Activated CD4-positive, alpha-beta T cell treated with anti-CD3 and anti-CD28 coated beads, Interleukin-2, amount 10 ng/mL, durations not matched to agents 24 days and 14 days (primary cell): ENCODE measurements around the gene RBPJ. TPM values are rescaled to one million over a fixed set of nuclear protein-coding genes. Genes with fewer than 3 reads are reported as not detected.
A peak's percentile ranks its signal among the peaks of the same experiment; 100 is the strongest.

Experiments
- DNase-seq: peaks from one replicate; pipeline ENCODE4 v3.0.0; 2022
- H3K27ac Mint-ChIP-seq: one replicate; pipeline ENCODE4 v1.8.0; 2022; ENCODE audit warnings: mild to moderate bottlenecking, mixed read lengths
- H3K27me3 Mint-ChIP-seq: one replicate; pipeline ENCODE4 v1.8.0; 2022; ENCODE audit warnings: mixed read lengths
- H3K36me3 Mint-ChIP-seq: one replicate; pipeline ENCODE4 v1.8.0; 2022; ENCODE audit warnings: low read depth, mild to moderate bottlenecking, mixed read lengths
- H3K4me1 Mint-ChIP-seq: one replicate; pipeline ENCODE4 v1.8.0; 2021; ENCODE audit warnings: mixed read lengths
- H3K4me3 Mint-ChIP-seq: one replicate; pipeline ENCODE4 v1.8.0; 2022; ENCODE audit warnings: mild to moderate bottlenecking, moderate library complexity, mixed read lengths
- H3K9me3 Mint-ChIP-seq: one replicate; pipeline ENCODE4 v1.8.0; 2021; ENCODE audit warnings: mixed read lengths
- intact Hi-C: fragments of 100-400 bp; cut with micrococcal nuclease; formaldehyde crosslinking; loops from one replicate; pipeline ENCODE4 v1.15.1; 2023
- total RNA-seq: library from RNA; stranded (reverse); gene quantifications from 2 replicates; pipeline ENCODE4 v1.2.3, GENCODE V29; 2022

RBPJ gene
- total RNA-seq, 1 donor from 2014 or later, result 539 TPM

DNA sequence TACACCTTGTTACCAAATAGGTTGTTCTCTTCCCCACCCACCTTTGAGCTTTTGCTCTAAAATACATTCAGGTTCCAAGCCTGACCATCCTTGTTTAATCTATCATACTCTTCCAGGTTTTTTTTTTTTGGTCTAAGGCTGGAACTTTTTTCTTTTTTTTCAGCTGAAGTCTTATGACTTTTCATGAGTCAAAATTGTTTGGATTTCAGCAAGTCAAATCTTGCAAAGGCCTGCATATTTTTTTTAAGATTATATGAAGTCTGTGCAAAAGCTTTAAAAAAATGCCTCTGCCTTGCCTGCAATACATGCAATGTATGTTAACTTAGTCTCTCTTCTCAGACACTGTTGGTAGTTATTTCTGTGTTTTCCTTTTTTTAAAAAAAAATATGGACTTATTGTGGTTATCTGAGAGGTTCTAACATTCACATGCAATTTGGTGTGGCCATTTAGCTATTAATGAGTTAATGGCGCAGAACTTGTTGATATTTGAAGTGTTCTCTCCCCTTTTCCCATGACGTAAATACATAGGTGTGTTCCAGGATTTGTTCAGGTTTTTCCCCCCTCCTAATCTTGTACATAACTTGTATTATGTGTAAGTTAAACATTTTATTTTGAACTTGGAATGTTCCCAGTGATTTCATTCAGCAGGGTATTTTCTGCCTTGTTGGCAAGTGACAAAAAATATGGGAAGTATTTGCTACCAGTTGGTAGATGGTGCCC is 110.8 kb downstream of the RBPJ start:
- Mint-ChIP-seq H3K27ac (peak overlapping the region; percentile 65), H3K36me3 (peaks cover 80% of the 10 kb centered on the region), H3K27me3 (no peaks in the 10 kb centered on the region), H3K4me3 (no peak overlapping the region), H3K9me3 (no peaks in the 10 kb centered on the region), H3K4me1 (peaks cover 33% of the 10 kb centered on the region)
- no peak for DNase-seq
- intact Hi-C loops, result no loop called here

DNA sequence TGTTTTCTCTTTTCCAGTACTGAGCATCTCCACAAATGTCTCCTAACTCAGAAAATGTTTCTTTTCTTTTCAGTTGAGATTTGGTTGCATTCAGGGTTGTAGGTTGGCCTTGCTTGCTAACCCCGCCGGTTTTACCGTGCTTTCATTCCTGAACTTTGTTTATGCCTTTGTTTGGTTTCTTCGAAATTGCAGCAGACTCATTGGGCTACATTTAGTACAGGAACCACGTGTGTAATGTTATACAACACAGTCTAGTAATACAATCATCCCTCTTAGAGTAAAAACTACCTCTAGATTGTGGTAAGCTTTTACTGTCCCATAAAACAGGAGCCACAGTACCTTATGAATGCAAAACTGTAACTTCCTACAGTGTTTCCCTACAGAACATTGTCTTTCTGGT is 111.6 kb downstream of the RBPJ start:
- Mint-ChIP-seq H3K4me3 (no peak overlapping the region), H3K4me1 (peaks cover 26% of the 10 kb centered on the region), H3K27me3 (no peaks in the 10 kb centered on the region), H3K9me3 (no peaks in the 10 kb centered on the region), H3K36me3 (peaks cover 80% of the 10 kb centered on the region), H3K27ac (no peak overlapping the region)
- DNase-seq, result no peak
- intact Hi-C loops, result no loop called here

DNA sequence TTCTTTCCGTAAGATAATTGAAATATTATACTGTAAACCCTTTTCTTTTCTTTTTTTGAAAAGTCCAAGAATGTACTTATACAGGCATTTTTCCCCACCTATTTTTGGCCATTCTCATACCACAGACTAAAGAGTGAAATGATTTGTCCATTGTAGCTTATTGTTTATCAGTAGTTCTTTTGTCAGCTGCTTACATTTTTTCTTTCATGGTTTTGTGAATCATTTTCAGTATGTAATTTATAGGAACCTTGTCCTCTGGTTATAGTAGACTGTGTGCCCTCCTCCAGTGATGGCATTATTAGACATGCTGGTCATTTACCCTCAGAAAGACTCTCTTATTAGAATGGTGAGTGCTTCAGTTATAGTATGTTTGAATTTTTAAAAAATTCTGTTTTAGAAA is 112.7 kb downstream of the RBPJ start:
- DNase-seq, result no peak
- Mint-ChIP-seq H3K27me3 (no peaks in the 10 kb centered on the region), H3K4me1 (peaks cover 19% of the 10 kb centered on the region), H3K27ac (peak overlapping the region; percentile 48), H3K4me3 (no peak overlapping the region), H3K9me3 (no peaks in the 10 kb centered on the region), H3K36me3 (peaks cover 78% of the 10 kb centered on the region)
- intact Hi-C loops, result no loop called here

DNA sequence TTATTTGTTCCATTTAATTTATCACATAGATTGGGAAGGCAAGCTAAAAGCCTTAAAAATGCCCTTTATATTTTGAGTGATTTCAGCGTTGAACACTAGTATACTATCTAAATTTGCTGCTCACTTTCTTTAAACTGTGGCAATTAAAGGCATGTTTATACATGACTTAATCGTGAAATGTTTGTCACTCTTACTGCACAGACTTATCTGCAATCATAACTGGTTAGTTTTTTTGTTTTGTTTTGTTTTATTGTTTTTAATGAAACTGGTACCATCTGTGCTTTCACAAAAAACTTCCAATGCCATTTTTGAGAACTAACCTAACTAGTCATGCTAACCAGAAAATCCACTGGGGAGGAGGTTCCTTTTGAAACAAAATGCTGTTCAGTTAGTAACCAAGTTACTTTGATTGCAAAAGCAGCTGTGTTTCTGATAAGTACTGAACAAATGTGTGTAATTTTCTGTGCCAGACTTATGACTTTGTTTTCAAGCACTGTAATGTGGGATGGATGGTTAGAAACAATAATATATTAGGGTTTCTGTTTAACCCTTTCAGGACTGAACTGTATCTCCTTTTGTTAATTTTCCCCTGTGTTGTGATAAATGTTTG is 113.3 kb downstream of the RBPJ start:
- intact Hi-C loops, result no loop called here
- peaks cover 18% of the 10 kb centered on the region for H3K4me1 Mint-ChIP-seq
- H3K4me3 Mint-ChIP-seq, result no peak overlapping the region
- no peaks in the 10 kb centered on the region for H3K27me3 Mint-ChIP-seq
- no peaks in the 10 kb centered on the region for H3K9me3 Mint-ChIP-seq
- peak overlapping the region; percentile 48 for H3K27ac Mint-ChIP-seq
- DNase-seq, result no peak
- peaks cover 74% of the 10 kb centered on the region for H3K36me3 Mint-ChIP-seq

DNA sequence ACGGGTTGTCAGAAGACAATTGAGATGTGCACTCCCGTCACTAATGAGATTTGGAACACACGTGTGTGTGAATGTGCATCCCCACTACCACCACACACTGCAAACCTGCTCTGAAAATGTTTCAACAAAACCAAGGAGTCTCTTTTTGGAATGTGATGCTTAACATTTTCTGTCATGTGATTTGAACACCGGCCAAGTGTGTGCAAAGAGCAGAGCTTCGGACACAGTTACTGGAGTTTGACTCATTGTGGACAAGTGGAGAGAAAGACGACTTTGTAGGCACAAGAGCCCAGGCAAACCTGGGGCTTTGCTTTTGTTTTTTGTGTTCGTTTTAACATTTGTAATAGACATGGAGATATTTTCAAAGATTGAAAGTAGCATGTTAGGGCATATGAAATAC is 120.3 kb downstream of the RBPJ start:
- H3K27ac Mint-ChIP-seq, result no peak overlapping the region
- no peak for DNase-seq
- H3K4me1 Mint-ChIP-seq, result peaks cover 2% of the 10 kb centered on the region
- H3K4me3 Mint-ChIP-seq, result no peak overlapping the region
- peaks cover 47% of the 10 kb centered on the region for H3K36me3 Mint-ChIP-seq
- no peaks in the 10 kb centered on the region for H3K27me3 Mint-ChIP-seq
- H3K9me3 Mint-ChIP-seq, result no peaks in the 10 kb centered on the region
- intact Hi-C loops, result no loop called here

DNA sequence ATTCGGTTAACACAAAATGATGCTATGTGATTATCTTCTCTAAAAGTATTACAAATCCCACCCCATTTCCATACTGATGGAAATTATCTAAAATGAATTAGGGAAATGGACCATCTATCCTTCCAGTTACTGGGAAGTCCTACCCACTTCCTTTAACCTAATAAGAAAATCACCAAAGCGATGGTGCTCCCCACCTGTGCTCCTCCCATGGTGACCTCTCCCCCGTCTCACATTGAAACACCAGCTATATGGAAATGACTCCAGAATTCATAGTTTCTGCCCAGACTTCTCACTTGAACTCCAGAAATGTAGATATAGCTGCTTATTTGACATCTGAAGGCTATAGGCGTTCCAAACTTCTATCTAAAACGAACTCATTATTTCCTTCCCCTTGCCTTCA is 121.0 kb downstream of the RBPJ start:
- no peak for DNase-seq
- Mint-ChIP-seq H3K36me3 (peaks cover 41% of the 10 kb centered on the region), H3K9me3 (no peaks in the 10 kb centered on the region), H3K27ac (no peak overlapping the region), H3K4me1 (no peaks in the 10 kb centered on the region), H3K4me3 (no peak overlapping the region), H3K27me3 (no peaks in the 10 kb centered on the region)
- intact Hi-C loops, result no loop called here

DNA sequence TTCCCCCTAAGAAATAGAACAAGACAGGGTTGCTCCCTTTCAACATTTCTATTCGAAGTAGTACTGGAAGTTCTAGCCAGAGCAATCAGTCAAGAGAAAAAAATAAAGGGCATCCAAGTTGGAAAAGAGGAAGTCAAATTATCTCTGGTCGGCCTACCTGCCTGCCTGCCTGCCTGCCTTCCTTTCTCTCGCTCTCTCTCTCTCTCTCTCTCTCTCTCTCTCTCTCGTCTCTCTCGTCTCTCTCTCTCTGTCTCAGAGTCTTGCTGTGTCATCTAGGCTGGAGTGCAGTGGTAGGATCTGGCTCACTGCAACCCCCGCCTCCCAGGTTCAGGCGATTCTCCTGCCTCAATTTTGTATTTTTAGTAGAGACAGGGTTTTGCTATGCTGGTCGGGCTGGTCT is 126.6 kb downstream of the RBPJ start:
- intact Hi-C loops, result no loop called here
- no peak for DNase-seq
- Mint-ChIP-seq H3K36me3 (peaks cover 15% of the 10 kb centered on the region), H3K4me3 (no peak overlapping the region), H3K27me3 (no peaks in the 10 kb centered on the region), H3K9me3 (peaks cover 3% of the 10 kb centered on the region), H3K27ac (no peak overlapping the region), H3K4me1 (no peaks in the 10 kb centered on the region)

DNA sequence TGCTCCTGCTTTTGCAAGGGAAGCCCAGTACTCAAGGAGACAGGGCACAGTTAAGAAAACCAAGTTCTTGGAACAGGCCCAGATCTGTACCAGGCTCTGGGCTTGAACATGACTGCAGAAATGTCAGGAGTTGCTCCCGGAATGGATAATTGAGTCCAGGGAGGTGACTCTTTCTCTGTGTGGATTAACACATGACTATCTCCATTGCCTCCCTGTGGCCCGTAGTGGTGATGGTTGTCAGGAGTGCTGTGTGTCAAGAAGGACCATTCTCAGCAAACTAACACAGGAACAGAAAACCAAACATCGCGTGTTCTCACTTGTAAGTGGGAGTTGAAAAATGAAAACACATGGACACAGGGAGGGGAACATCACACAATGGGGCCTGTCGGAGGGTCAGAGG is 129.6 kb downstream of the RBPJ start:
- no peaks in the 10 kb centered on the region for H3K4me1 Mint-ChIP-seq
- no peaks in the 10 kb centered on the region for H3K27me3 Mint-ChIP-seq
- H3K27ac Mint-ChIP-seq, result no peak overlapping the region
- H3K36me3 Mint-ChIP-seq, result no peaks in the 10 kb centered on the region
- peaks cover 3% of the 10 kb centered on the region for H3K9me3 Mint-ChIP-seq
- DNase-seq, result no peak
- intact Hi-C loops, result loop anchor here (10.0 kb wide), 2 partner anchors 134 to 404 kb away; partner anchors contain the start of gene TBC1D19
- no peak overlapping the region for H3K4me3 Mint-ChIP-seq

DNA sequence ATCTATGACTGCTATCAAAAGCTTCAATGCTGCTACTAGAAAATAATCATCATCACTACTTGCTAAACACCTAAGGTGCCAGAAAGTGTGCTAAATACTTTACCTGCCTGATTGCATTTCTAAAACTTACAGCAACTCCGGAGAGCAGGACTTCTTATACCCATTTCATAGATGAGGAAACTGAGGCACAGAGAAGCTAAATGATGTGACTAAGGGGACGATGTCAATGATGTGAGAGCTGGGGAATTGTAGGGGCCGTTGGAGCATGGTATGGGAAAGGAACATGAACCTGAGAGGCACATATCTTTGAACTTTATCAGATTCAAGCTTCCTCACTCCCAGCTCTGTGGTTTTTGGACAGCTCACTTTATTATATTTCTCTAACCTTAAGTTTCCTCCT is 130.8 kb downstream of the RBPJ start:
- H3K9me3 Mint-ChIP-seq, result peaks cover 3% of the 10 kb centered on the region
- intact Hi-C loops, result loop anchor here (10.0 kb wide), 2 partner anchors 133 to 403 kb away; partner anchors contain the start of gene TBC1D19
- DNase-seq, result no peak
- no peak overlapping the region for H3K4me3 Mint-ChIP-seq
- no peak overlapping the region for H3K27ac Mint-ChIP-seq
- no peaks in the 10 kb centered on the region for H3K36me3 Mint-ChIP-seq
- no peaks in the 10 kb centered on the region for H3K27me3 Mint-ChIP-seq
- H3K4me1 Mint-ChIP-seq, result no peaks in the 10 kb centered on the region

DNA sequence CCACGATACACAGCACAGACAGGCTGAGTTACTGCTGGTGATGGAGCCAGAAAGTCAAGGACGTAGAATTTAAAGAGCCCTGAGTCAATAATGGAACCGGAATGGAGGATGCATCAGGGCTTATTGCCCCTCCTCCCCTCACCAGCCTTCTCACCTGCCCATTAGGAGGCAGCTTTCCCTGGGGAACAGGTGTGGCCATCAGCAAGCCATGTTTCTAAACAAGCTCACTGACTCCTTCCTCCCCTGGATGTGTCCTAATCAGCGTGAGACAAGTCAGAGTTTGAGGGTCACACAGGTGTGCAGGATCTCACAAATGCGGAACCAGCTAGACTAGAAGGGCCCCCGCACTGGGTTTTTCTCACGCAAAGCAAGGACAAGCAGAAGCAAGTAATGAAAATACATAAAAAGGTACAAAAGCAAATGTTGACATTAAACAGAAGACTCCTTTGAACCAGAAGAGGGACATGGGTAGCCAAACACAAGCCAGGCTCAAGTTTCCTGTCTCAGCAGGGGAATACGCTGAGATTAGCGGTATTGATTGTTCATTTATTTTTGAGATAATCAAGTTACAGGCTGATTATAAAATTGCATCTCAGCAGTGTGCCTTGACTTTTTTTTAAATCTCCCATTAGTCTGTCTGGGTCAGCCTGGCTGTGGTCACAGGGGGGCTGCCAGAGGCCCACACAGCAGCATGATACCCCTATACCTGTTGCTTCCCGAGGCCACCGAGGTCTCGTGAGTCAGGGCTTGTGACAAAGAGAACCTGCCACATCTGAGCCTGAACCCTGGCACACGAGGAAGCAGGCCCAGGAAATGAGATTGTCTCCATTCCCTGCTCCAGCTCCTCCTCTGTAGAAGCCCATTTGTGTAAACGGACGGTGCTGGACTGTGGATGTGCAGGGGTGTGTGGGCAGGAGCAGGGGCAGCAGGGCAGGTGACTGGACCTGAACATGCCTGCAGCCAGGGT is 132.0 kb downstream of the RBPJ start:
- no peak for DNase-seq
- Mint-ChIP-seq H3K36me3 (no peaks in the 10 kb centered on the region), H3K9me3 (peaks cover 2% of the 10 kb centered on the region), H3K27ac (no peak overlapping the region), H3K4me3 (no peak overlapping the region), H3K27me3 (peaks cover 2% of the 10 kb centered on the region), H3K4me1 (peaks cover 4% of the 10 kb centered on the region)
- intact Hi-C loops, result loop anchor here (10.0 kb wide), 2 partner anchors 132 to 402 kb away; partner anchors contain the start of gene TBC1D19

DNA sequence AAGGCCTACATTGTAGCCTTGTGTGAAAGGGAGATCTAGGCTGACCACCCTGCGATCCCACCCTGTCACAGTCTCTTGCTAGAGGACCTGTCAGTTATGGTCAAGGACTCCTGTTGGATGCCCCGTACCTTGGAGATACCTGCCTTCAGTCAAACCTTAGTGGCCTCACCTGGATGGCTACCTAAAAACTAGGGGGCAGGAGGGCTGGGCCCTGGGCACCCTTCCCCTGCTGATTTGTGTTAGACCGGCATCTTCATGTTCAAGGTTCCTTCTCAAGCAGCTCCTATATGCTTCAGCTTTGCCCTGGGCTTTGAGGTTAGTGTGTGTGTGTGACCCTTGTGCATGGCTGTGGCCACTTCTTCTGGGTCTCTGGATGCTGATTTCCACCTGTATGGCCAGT is 134.1 kb downstream of the RBPJ start:
- H3K9me3 Mint-ChIP-seq, result no peaks in the 10 kb centered on the region
- intact Hi-C loops, result loop anchor here (10.0 kb wide), 2 partner anchors 130 to 400 kb away; partner anchors contain the start of gene TBC1D19
- no peak overlapping the region for H3K4me3 Mint-ChIP-seq

DNA sequence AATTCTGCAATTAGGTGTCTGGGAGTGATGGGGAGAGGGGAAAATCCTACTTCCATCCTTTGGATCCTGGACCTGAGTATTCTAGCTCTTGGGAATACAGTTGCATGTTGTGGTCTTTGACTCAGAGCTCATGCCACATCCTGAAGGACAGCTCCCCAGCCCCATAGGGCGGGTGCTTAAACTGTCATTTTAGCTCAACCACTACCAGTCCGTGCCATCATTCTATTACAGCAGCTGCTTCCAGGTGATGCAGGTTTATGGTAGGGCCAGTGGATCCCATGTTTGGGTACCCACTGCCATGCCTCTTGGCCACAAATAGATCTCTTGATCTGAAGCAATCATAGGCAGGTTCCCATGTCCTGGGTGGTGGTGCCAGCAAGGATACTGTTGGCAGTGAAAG is 134.8 kb downstream of the RBPJ start:
- intact Hi-C loops, result loop anchor here (10.0 kb wide), 2 partner anchors 129 to 399 kb away; partner anchors contain the start of gene TBC1D19

More for the DNA sequence above, 134.1 kb downstream of the RBPJ start:
- DNase-seq, result no peak
- H3K36me3 Mint-ChIP-seq, result no peaks in the 10 kb centered on the region
- peaks cover 14% of the 10 kb centered on the region for H3K4me1 Mint-ChIP-seq
- H3K27me3 Mint-ChIP-seq, result peaks cover 2% of the 10 kb centered on the region
- no peak overlapping the region for H3K27ac Mint-ChIP-seq

DNA sequence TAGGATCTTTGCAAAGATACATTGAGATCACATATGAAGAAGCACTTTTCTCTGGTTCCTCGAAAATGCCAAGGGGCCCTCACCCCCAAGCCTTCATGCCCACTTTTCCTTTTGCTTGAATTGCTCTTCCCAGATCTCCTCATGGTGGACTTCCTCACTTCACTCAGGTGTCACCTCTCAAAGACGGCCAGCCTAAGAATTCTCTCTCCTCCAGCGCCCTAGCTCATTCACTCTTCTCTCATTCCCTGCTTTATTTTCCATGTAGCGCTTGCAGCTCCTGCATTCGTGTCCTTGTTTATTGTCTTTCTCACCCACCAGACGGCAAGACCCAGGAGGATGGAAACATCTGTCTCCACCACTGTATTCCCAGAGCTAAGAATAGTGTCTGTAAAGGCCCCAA is 136.6 kb downstream of the RBPJ start:
- H3K9me3 Mint-ChIP-seq, result no peaks in the 10 kb centered on the region
- intact Hi-C loops, result loop anchor here (10.0 kb wide), 2 partner anchors 127 to 397 kb away; partner anchors contain the start of gene TBC1D19
- no peak for DNase-seq

More for the DNA sequence above, 134.8 kb downstream of the RBPJ start:
- Mint-ChIP-seq H3K4me1 (peaks cover 14% of the 10 kb centered on the region), H3K36me3 (no peaks in the 10 kb centered on the region), H3K27ac (no peak overlapping the region), H3K27me3 (peaks cover 2% of the 10 kb centered on the region), H3K9me3 (no peaks in the 10 kb centered on the region), H3K4me3 (no peak overlapping the region)
- DNase-seq, result no peak

More for the DNA sequence above, 136.6 kb downstream of the RBPJ start:
- no peak overlapping the region for H3K27ac Mint-ChIP-seq
- H3K4me3 Mint-ChIP-seq, result no peak overlapping the region
- no peaks in the 10 kb centered on the region for H3K36me3 Mint-ChIP-seq
- peaks cover 14% of the 10 kb centered on the region for H3K4me1 Mint-ChIP-seq
- H3K27me3 Mint-ChIP-seq, result peaks cover 3% of the 10 kb centered on the region
